Stimulated activated CD8-positive, alpha-beta memory T cell treated with anti-CD3 and anti-CD28 coated beads, Interleukin-2, amount 100 ng/mL, for 1 hour (primary cell): ENCODE data around the gene RETREG1.
"Not testable (repeated sequence)": the region's sequence is repeated elsewhere in the genome, so short reads cannot be mapped to it uniquely, and the experiment has no call there.

Source experiments
- DNase-seq, 2 donors: peaks; one replicate each; pipeline ENCODE4 v3.0.0-alpha.2; 2020; ENCODE audit warnings: low read depth in 2 of 2

The RETREG1 gene

DNA sequence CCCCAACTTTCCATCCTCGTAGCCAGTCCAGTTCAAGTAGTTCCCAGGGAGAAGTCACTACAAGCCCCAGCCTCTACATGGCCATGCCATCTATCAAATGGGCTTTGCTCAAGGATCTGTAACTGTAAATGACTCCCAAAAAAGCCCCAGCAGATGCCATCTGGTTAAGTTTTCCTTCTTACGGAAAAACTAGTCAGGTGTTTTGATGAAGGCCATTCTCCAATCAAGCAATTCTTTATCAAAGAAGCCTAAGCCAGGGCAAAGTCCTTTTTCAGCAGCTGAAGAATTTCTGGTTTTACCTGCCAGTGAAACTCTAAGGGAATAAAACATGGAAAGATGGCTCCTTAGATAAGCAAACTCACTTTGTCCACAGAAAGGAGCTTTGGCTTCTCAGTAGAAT is 129.3 kb downstream of the RETREG1 start:
- DNase-seq, result no peak

DNA sequence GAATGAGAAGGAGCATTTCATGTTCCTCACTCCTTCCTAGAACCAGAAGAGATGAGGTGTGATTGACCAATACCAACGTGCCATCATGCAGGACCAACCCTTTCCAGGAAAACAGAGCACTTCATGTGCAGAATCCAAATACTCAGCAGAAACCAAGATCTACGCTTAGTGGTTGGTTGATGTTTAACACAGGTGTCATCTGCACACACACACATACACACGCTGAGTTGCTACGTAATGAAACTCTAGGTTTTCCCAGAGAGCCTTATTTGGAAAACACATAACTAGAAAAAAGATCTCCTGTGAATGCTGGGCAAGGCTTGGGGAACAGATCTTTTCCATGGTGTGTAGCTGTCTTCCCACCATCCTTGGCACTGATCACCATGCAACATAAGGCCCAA is 130.1 kb downstream of the RETREG1 start:
- DNase-seq, result no peak

DNA sequence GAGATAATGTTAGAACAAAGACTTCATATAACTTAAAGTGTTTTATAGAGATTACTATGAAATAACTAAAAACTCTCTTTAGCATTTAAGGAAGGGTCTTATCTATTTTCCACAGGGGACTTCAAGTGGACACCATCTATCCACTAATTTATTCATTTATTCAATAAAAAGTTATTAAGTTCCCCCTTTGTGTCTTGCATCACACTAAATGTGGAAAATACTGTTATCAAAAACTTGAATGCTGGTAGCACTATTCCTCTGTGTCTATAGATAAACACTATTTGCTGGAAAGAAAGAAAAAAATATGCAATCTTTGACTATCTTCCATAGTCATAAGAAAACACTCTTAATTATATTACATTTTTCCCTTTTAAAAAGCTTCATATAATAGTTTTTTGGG is 131.1 kb downstream of the RETREG1 start:
- no peak for DNase-seq

DNA sequence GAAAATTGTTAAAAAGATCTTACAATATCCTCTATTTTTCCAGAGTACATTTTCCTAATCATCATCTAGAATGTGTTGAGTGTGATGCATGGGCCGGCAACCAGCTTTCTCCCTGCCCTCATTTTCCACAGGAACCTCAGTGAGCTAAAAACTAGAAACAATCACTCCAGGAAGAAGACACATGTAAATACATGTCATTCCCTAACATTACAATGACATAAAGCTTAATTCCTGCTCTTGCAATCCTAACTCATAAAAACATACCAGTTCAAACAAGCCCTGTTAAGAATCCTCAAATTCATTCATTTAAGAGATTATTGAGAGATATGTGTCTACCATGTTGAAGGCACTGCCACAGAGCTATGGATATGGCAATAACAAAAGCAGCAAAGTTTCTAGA is 132.7 kb downstream of the RETREG1 start:
- no peak for DNase-seq

DNA sequence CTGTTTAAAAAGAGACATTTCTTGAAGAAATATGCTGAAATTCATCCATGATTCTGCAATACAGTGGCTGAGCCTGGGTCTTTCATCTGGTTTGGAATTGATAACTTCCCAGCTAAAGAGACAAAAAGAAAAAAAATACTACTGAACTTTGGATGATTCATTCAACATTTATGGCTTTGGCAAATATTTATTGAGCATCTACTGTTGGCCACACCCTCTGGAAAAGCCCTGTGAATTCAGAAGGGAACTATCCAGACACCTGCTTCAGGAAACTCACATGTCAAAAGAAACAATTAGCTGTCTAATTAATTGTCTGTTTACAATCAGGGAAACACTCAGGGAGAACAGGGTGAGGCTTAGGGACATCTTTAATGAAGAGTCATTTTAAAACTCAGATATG is 133.4 kb downstream of the RETREG1 start:
- no peak for DNase-seq

DNA sequence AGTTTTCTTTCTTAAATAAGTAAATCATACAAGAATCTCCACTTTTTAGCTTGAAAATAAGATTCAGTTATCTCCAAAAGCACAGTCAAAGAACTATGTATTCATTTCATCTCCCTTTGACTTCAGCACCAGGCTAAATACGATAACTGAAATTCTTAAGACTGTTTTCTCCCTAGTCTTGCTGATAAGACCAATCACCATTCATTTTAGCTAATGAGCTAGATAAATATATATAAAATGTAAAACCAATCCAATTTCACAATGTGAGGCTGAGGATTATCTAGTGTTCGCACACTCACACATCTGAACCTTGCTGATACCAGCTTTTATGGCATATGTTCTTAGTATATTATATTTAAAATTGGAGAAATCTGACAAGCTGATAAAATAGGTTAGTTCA is 133.9 kb downstream of the RETREG1 start:
- no peak for DNase-seq

DNA sequence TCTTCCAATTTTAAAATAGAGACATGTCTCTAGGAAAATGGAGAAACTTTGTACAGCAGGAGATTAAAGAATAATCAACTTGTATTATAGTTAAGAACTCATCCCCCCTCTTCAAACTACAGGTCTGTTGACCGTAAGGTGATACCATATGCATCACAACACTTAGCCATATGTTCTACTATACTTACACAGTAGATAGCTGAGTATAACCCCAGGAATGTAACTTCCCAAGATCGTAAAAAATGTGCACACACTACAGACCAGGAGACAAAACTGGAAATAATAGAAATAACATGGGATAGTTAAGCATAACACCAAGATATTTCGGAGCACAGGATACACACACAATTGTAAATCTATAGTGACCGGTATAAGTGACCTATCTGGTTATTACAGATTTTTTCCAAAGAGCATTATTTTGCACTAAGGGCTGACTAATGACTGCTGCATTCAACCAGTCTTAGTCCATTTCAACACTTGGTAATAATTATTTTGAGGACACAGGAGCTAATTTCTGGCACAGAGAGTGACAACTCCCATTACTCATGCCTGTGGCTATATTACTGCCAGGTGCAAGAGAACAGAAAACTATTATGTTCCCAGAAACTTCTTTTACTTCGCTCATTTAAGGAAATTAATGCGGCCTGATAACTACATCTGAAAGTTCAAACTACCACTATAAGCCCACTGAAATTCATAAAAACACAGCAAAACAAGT is 135.8 kb downstream of the RETREG1 start:
- no peak for DNase-seq

DNA sequence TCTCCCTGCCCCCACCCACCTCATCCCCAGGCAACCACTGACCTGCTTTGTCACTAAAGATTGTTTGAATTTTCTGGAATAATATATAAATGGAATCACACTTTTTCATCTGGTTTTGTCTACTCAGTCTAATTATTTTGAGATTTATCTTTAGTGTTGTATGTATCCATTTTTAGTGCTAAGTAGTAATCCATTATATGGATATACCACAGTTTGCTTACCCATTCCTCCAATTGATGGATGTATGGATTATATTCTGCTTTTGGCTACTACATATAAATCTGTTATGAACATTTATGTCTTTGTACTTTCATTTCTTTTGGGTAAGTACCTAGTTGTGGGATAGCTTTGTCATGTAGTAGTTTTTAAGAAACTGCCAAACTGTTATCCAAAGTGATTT is 136.7 kb downstream of the RETREG1 start:
- no peak for DNase-seq

DNA sequence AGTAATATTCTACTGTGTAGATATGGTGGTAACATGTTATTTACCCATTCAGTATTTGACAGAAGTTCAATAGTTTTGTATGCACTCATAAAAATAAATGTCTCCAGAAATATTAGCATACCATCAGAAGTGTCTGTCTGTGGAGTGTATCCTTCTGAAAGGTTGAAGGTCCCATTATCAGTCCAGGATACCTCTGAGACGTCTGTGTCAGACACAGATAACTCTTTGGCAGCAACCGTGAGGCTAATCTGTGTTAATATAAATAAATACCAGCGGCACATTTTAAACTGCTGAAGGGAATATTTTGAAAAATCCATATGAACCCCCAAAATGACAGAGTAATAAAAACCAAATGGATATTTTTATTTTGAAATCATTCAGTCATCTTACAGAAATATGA is 139.3 kb downstream of the RETREG1 start:
- DNase-seq, result no peak

DNA sequence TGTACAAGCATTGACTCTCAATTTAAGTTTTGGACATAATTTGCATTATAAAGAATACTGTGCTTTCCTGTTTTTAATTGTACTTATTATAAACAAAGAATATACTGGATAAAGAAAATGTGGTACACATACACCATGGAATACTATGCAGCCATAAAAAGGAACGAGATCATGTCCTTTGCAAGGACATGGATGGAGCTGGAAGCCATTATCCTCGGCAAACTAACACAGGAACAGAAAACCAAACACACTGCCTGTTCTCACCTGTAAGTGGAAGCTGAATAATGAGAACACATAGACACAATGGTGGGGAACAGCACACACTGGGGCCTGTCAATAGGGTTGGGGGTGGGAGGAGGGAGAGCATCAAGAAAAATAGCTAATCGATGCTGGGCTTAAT is 140.4 kb downstream of the RETREG1 start:
- DNase-seq, result not testable (repeated sequence)

DNA sequence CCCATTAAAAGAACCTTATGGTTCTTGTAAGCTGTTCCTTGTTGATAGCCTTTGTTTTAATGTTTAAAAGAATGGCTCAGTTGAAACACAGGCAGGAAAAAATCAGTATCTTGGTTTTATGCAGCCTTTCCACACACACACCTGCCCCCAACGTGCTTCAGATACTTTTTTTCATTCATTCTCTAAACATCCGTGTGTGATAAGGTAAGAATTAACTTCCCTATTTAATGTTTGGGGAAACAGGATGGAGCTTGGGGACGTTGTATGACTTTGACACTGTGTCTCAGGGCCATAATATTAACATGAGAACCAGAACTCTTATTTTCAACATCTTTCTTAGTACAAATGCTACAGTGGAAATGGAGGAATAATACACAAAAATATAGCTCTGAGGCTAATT is 145.4 kb downstream of the RETREG1 start:
- DNase-seq, result no peak

DNA sequence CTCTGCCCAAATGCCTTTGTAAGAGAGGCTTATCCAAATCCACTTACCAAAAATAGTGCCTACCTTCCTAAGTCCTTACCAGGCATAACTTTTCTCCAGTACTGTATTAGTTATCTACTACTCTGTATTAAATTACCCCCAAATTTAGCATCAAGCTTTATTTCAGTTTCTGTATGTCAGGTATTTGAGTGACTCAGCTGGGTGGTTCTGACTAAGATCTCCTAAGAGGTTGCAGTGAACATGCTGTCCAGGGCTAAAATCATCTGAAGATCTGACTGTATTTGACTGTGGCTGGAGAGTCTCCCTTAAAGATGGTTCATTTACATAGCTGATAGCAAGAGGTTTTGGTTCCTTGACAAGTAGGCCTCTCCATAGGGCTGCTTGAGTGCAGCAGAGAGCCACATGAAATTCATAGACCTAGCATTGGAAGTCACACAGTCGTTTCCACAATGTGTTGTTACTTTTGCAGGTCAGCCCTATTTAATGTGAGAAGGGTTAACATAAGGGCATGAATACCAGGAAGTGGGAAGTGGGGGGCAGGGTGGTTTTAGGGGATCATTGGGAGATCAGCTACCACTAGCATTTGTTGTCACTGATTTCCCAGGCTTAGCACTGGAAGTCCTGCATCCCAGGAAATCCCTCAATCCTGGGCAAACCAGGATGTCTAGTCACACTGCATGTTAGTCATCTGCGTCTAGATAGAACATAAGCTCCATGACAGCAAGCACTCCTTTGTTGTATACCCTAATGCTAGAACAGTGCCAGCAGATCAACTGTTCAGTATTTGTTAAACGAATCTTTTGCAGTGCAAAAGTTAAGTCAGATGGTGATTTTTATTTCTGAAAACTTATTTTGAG is 149.2 kb downstream of the RETREG1 start:
- DNase-seq, result no peak

DNA sequence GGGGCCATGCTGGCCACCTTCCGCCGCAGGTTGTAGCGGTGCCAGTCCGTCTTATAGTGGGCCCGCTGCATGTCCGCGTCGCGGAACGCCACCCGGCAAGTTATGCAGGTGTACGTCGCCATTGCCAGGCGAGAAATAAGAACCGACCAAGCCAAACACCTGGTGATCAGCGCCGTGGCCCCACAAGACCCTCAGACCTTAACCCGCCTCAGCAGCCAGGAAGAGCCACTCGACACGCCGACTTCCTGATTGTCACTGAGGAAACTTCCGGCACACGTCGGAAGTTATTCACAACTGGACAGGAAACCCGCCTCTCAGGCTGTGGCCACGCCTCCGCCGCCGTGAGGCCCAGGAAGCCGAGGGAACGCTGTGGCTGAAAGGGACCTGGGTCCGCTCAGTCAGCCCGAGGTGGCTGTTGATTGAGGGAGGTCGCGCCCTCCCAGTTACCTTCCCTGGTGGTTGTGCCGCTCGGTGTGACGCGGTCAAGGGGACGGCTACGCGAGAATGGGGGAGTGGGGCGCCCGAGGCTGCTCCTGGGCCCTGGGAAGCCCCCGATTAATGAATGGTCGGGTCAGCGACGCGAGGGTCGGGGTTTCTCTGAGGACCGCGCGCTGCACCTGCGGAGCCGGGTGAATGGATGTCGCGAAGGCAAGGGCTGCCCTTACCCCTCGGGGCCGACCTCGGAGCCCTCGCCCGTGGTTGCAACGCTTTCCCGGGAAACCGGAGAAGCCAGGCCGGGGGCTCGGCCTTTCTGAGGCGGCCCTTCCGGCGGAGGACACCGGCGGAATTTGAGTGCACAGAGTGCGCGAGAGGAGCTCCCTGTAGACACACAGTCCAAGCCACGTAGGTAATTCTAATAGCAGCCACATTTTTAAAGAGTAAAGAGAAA is 151.0 kb downstream of the RETREG1 start, which contains the start of gene ZNF622:
ZNF622 (minus strand) TSS at position 257 of the 889 bp plus-strand sequence; CDS start at position 122, 135 bp downstream.
- peak; percentile 73 to 78 for DNase-seq

DNA sequence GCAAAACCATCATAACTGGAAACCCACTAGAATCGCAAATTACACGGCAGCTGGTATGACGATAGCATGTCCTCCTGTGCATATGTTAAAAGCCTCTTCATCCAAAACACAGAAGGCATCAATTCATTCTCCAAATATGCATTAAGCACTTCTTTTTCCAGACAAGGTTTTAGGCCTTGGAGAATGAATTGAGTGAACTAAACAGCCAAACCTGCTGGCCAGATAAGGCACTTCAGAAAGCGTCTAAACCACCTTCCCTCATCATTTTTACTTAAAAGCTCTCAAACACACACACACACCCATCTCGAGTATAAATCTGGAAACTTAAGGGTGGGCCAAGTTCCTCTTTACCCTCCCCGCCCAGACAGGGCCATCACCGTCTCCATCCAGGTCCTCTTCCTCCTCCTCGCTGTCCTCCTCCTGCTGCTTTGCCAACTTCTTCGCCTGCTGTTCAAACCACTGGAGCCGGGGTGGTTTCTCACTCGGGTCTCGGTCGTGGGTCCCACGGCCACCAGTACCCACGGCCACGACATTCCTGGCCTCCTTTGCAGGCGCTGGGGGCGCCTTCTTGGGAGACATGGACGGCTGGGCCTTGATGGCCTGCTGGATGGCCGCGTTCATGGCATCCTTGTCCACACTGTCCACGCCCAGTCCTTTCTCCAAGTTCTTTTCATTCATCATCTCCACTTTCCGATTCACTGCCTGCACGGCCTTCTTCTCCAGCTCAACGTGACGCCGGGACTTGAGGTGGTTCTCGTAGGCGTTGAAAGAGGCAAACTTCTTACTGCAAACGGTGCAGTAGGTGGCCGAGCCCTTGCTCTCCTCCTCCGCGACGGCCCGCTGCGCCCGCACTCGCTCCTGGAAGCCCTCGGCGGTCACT is 151.9 kb downstream of the RETREG1 start:
- DNase-seq, result no peak

DNA sequence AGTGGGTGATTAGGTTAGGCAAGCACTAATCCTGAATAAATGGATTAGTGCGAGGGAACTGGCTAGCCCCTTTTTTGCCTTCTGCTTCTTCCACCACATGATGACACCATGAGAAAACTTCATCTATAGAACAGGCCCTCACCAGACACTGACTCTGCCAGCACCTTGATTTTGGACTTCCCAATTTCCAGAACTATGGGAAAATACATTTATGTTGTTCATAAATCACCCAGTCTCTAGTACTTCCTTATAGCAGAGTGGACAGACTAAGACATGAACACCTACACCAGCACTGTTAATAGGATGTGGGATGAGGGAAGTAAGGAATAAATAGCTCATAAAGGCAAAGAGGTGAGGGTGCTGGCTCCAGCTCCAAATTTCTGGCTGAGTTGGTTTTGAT is 152.6 kb downstream of the RETREG1 start:
- DNase-seq, result no peak

DNA sequence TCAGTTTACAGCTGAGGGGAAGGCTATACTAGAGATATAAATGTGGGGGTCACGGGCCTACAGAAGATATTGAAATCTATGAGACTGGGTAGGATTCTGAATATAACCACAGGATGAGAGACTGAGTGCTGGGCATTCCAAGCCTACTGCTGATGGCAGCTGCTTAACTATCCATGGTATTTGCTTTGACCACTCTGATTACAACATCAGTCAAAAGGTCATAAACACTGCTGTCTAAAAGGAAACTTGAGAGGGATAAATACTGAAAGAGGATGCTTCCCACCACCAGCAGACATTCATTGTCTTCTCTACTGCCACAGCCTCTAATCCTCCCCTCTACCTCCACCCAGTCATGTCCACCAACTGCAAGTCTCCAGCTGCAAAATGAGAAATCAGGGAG is 155.0 kb downstream of the RETREG1 start:
- DNase-seq, result no peak

DNA sequence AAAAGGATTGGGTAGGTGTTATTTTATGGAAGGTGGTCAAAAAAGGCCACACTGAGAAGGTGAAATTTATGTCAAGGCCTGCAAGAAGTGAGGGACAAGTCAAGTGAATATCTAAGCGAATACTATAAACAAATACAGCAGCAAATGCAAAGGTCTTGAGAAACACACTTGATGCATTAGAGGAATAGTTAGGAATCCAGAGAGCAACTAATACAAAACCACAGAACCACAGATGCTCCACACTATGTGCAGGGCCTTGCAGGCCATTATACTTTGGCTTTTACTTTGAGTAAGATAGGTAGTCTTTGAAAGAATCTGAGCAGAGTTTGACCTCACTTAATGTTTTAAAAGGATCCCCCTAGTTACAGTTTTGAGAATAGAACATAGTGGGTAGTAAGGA is 155.8 kb downstream of the RETREG1 start:
- no peak for DNase-seq

DNA sequence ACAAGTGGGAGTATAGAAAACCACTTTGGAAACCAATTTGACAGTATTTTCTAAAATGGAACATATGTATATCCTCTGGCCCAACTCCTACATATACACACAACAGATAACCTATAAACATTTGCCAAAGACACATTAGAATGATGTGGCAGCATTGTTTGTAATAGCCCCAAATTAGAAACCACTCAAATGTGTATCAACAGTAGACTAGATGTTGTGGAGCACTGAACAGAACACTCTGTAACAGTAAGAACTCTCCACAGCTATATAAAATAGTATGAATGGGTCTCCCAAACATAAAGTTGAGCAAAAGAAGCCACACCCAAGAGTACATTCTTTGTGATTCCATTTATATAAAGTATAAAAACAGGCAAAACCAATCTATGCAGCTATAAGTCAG is 157.3 kb downstream of the RETREG1 start:
- DNase-seq, result no peak

DNA sequence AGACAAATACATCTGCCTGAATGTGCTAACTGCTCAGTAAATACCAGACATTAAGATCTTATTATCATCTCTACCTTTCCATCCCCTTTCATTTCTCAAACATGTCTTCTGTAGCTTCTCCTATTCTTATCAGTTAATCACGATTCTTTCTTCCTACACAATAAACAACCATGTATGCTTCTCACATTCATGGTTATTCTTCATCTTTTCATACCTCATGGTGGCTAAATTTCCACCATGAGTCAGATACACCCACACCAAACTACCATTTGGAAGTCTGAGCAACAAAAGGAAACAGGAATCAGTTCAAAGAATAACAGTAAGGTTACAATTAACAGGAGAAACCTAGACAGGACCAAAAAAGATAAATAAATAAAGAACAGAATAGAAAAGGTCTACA is 158.9 kb downstream of the RETREG1 start:
- DNase-seq, result no peak

DNA sequence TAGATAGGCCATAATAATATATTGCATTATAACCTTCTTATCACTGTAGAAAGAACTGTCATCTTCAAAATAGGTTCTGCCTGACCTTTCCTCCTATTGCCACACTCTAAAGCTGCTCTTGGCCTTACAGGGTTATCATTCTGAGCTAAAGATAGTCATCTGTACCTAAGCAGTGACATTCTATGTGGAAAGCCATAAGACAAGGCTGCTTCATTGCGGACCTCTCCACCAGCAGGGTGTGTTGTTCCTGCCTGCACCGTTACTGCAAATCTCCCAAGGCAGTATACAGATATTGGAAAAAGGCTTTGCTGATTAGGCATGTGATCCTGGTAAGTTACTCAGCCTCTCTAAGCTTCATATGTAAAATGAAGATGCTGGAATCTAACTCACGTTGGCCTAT is 159.3 kb downstream of the RETREG1 start:
- DNase-seq, result no peak
